H9 (cell line): ENCODE measurements around the gene PELI2. TPM values are rescaled to one million over a fixed set of nuclear protein-coding genes. Genes with fewer than 3 reads are reported as not detected.

ENCODE experiments used
- DNase-seq: peaks from one replicate; pipeline ENCODE4 v3.0.0-alpha.2; 2017
- H2AFZ ChIP-seq: one replicate; pipeline ENCODE4 v1.6.1; 2013; ENCODE audit warnings: mild to moderate bottlenecking, low read length, control low read depth, moderate library complexity
- H2AK5ac ChIP-seq: 2 replicates; pipeline ENCODE4 v1.6.1; 2013; ENCODE audit warnings: low read length, control low read depth, mixed read lengths; ENCODE audit not compliant: insufficient read length
- H2BK120ac ChIP-seq: one replicate; pipeline ENCODE4 v1.6.1; 2013; ENCODE audit warnings: low read depth, mild to moderate bottlenecking, low read length, control low read depth, inconsistent platforms; ENCODE audit not compliant: poor library complexity, severe bottlenecking
- H2BK12ac ChIP-seq: 2 replicates; pipeline ENCODE4 v1.6.1; 2013; ENCODE audit warnings: low read length, control low read depth, mixed read lengths, low read depth; ENCODE audit not compliant: insufficient read length
- H2BK15ac ChIP-seq: 2 replicates; pipeline ENCODE4 v1.6.1; 2013; ENCODE audit warnings: low read depth, low read length, control low read depth
- H2BK20ac ChIP-seq: one replicate; pipeline ENCODE4 v1.6.1; 2013; ENCODE audit warnings: low read depth, mild to moderate bottlenecking, low read length, control low read depth, inconsistent platforms; ENCODE audit not compliant: poor library complexity, severe bottlenecking
- H2BK5ac ChIP-seq: 2 replicates; pipeline ENCODE4 v1.6.1; 2013; ENCODE audit warnings: low read length, control low read depth, mixed read lengths; ENCODE audit not compliant: insufficient read length
- H3K14ac ChIP-seq: 2 replicates; pipeline ENCODE4 v1.6.1; 2013; ENCODE audit warnings: low read length, control low read depth; ENCODE audit not compliant: insufficient read depth
- H3K18ac ChIP-seq: 2 replicates; pipeline ENCODE4 v1.6.1; 2013; ENCODE audit warnings: low read depth, mild to moderate bottlenecking, mixed read lengths, low read length, control low read depth; ENCODE audit not compliant: insufficient read length
- H3K23ac ChIP-seq: 2 replicates; pipeline ENCODE4 v1.6.1; 2013; ENCODE audit warnings: low read length, control low read depth, mixed read lengths, low read depth; ENCODE audit not compliant: insufficient read length
- H3K23me2 ChIP-seq: 2 replicates; pipeline ENCODE4 v1.6.1; 2013; ENCODE audit warnings: low read depth, mild to moderate bottlenecking, mixed read lengths, low read length, control low read depth; ENCODE audit not compliant: insufficient read length, poor library complexity, severe bottlenecking
- H3K27ac ChIP-seq: 2 replicates; pipeline ENCODE4 v1.5.1; 2013; ENCODE audit warnings: low read length, control low read depth, mixed read lengths, low read depth; ENCODE audit not compliant: insufficient read length
- H3K27me3 ChIP-seq: 2 replicates; pipeline ENCODE4 v1.6.1; 2013; ENCODE audit warnings: low read length, control low read depth, inconsistent platforms; ENCODE audit not compliant: insufficient read depth
- H3K4ac ChIP-seq: 2 replicates; pipeline ENCODE4 v1.6.1; 2013; ENCODE audit warnings: low read depth, mild to moderate bottlenecking, control low read depth, inconsistent platforms, low read length, moderate library complexity
- H3K4me1 ChIP-seq: 2 replicates; pipeline ENCODE4 v1.6.1; 2013; ENCODE audit warnings: low read length, control low read depth, inconsistent platforms; ENCODE audit not compliant: insufficient read depth
- H3K4me2 ChIP-seq: 2 replicates; pipeline ENCODE4 v1.6.1; 2013; ENCODE audit warnings: low read length, control low read depth, mixed read lengths; ENCODE audit not compliant: insufficient read length, insufficient read depth
- H3K56ac ChIP-seq: 2 replicates; pipeline ENCODE4 v1.6.1; 2013; ENCODE audit warnings: low read depth, mild to moderate bottlenecking, mixed read lengths, low read length, control low read depth; ENCODE audit not compliant: insufficient read length
- H3K79me1 ChIP-seq: 2 replicates; pipeline ENCODE4 v1.6.1; 2013; ENCODE audit warnings: low read depth, mild to moderate bottlenecking, moderate library complexity, low read length, control low read depth, inconsistent platforms; ENCODE audit not compliant: insufficient read depth, poor library complexity, severe bottlenecking
- H3K79me2 ChIP-seq: 2 replicates; pipeline ENCODE4 v1.6.1; 2013; ENCODE audit warnings: low read length, control low read depth, inconsistent platforms; ENCODE audit not compliant: insufficient read depth
- H3K9ac ChIP-seq: 2 replicates; pipeline ENCODE4 v1.6.1; 2013; ENCODE audit warnings: low read length, control low read depth, mixed read lengths; ENCODE audit not compliant: insufficient read length; ENCODE audit errors: extremely low read depth
- H3K9me3 ChIP-seq: one replicate; pipeline ENCODE4 v1.6.1; 2013; ENCODE audit warnings: low read depth, low read length, inconsistent platforms; ENCODE audit not compliant: control insufficient read depth
- H3T11ph ChIP-seq: one replicate; pipeline ENCODE4 v1.6.1; 2013; ENCODE audit warnings: mild to moderate bottlenecking, low read length, control low read depth, inconsistent platforms
- H4K20me1 ChIP-seq: one replicate; pipeline ENCODE4 v1.6.1; 2013; ENCODE audit not compliant: control insufficient read depth, insufficient read length, insufficient read depth
- H4K5ac ChIP-seq: 2 replicates; pipeline ENCODE4 v1.6.1; 2013; ENCODE audit warnings: low read depth, mild to moderate bottlenecking, mixed read lengths, low read length, control low read depth; ENCODE audit not compliant: insufficient read length
- H4K8ac ChIP-seq: replicated peaks from 2 replicates; pipeline ENCODE4 v1.6.1; 2013; ENCODE audit warnings: low read length, control low read depth, mixed read lengths, low read depth; ENCODE audit not compliant: insufficient read length
- H4K91ac ChIP-seq: 2 replicates; pipeline ENCODE4 v1.6.1; 2013; ENCODE audit warnings: low read depth, mild to moderate bottlenecking, moderate library complexity, mixed read lengths, low read length, control low read depth; ENCODE audit not compliant: insufficient read length
- H3K27ac Mint-ChIP-seq, 3 experiments: 2 replicates in 2 of 3; 3 replicates in 1 of 3; pipeline ENCODE4 v1.8.0; 2020 to 2021; ENCODE audit warnings: mixed read lengths in 3 of 3, mild to moderate bottlenecking in 1 of 3, moderate library complexity in 1 of 3
- H3K27me3 Mint-ChIP-seq: 2 replicates; pipeline ENCODE4 v1.8.0; 2021; ENCODE audit warnings: low read depth, mild to moderate bottlenecking, moderate library complexity, mixed read lengths
- H3K36me3 Mint-ChIP-seq, 3 experiments: 2 replicates in 2 of 3; 3 replicates in 1 of 3; pipeline ENCODE4 v1.8.0; 2020 to 2021; ENCODE audit warnings: low read depth in 3 of 3, mixed read lengths in 3 of 3; ENCODE audit not compliant: insufficient read depth in 1 of 3
- H3K4me1 Mint-ChIP-seq, 2 experiments: 2 replicates each; pipeline ENCODE4 v1.8.0; 2020; ENCODE audit warnings: mixed read lengths in 2 of 2
- H3K4me3 Mint-ChIP-seq, 2 experiments: 2 replicates in 1 of 2; 3 replicates in 1 of 2; pipeline ENCODE4 v1.8.0; 2020 to 2021; ENCODE audit warnings: mild to moderate bottlenecking in 2 of 2, mixed read lengths in 2 of 2, moderate library complexity in 1 of 2
- H3K9me3 Mint-ChIP-seq, 2 experiments: 2 replicates in 1 of 2; 3 replicates in 1 of 2; pipeline ENCODE4 v1.8.0; 2020; ENCODE audit warnings: mild to moderate bottlenecking in 2 of 2, mixed read lengths in 2 of 2, moderate library complexity in 1 of 2
- CTCF ChIP-seq: fragments of 200-600 bp; sonication (generic); conservative IDR thresholded peaks from 3 replicates; pipeline ENCODE4 v1.8.0; 2021; ENCODE audit warnings: antibody characterized with exemption, mild to moderate bottlenecking
- WGBS: extraction: QIAGEN DNeasy Blood & Tissue Kit; methylation state at CpG from one replicate; pipeline ENCODE4 v1.1.7; 2013; ENCODE audit warnings: missing lambda C conversion rate, low lambda C conversion rate, mixed read lengths; ENCODE audit not compliant: insufficient read length; ENCODE audit errors: extremely low coverage; 5-methylcytosine and 5-hydroxymethylcytosine counted together
- total RNA-seq: library from RNA; stranded (reverse); gene quantifications from 2 replicates; pipeline ENCODE4 v1.2.1, GENCODE V29; 2021

PELI2 gene
- total RNA-seq, 1 experiment from 2014 or later, result 18.0 TPM

GRCh38 chr14:56081139-56081538 is 37.1 kb upstream of the PELI2 start:
- Histone ChIP-seq H3K9me3 (no peaks in the 10 kb centered on the region), H2BK5ac (no peak overlapping the region), H3K23me2 (no peaks in the 10 kb centered on the region), H2BK12ac (no peak overlapping the region), H3K23ac (no peak overlapping the region), H3K9ac (no peak overlapping the region), H3K4me2 (no peak overlapping the region), H3K27me3 (no peaks in the 10 kb centered on the region), H3K4me1 (no peaks in the 10 kb centered on the region; the same call in 1 of the 2 replicates), H3K79me1 (no peaks in the 10 kb centered on the region), H3K14ac (no peak overlapping the region), H3T11ph (no peak overlapping the region), H2AFZ (peak overlapping the region; percentile 40), H4K5ac (no peak overlapping the region), H3K56ac (no peak overlapping the region), H4K8ac (no peak overlapping the region), H2BK15ac (no peak overlapping the region), H3K4ac (no peak overlapping the region), H3K79me2 (no peaks in the 10 kb centered on the region), H4K91ac (no peak overlapping the region), H2BK120ac (no peak overlapping the region), H4K20me1 (no peaks in the 10 kb centered on the region), H2BK20ac (no peak overlapping the region), H3K27ac (no peak overlapping the region), H3K18ac (no peak overlapping the region), H2AK5ac (no peak overlapping the region)
- H3K36me3 Mint-ChIP-seq, result no peaks in the 10 kb centered on the region
- H3K4me1 Mint-ChIP-seq, result peaks cover 0 to 4% of the 10 kb centered on the region in 2 experiments; a peak in 1 of 4 replicates
- H3K27ac Mint-ChIP-seq, result no peak overlapping the region
- WGBS, result no CpG with 5 or more reads among the region's 2 CpGs
- no peak for TF ChIP-seq CTCF
- no peak for DNase-seq
- no peaks in the 10 kb centered on the region; the same call in 1 of the 2 replicates for H3K27me3 Mint-ChIP-seq
- H3K9me3 Mint-ChIP-seq, result no peaks in the 10 kb centered on the region; a peak in 1 of 5 replicates
- no peak overlapping the region for H3K4me3 Mint-ChIP-seq
